ENCODE results near the gene CHCHD6.
"Not testable (repeated sequence)": the region's sequence is repeated elsewhere in the genome, so short reads cannot be mapped to it uniquely, and the experiment has no call there.

Gene CHCHD6

GRCh38 chr3:126801312-126801711, 97.3 kb downstream of the CHCHD6 start:
- Mint-ChIP-seq H3K9me3 (peaks cover 5 to 15% of the 10 kb centered on the region in 2 donors), H3K36me3 (peaks cover 23 to 33% of the 10 kb centered on the region in 2 donors)
- H3K4me1 Mint-ChIP-seq; H3K27ac Mint-ChIP-seq; H3K27me3 Mint-ChIP-seq; ATAC-seq (replicated peaks); DNase-seq; H3K4me3 Mint-ChIP-seq: not testable (repeated sequence)

GRCh38 chr3:126807795-126808194, 103.8 kb downstream of the CHCHD6 start:
- no peaks in the 10 kb centered on the region for H3K36me3 Mint-ChIP-seq
- H3K27me3 Mint-ChIP-seq = no peaks in the 10 kb centered on the region
- DNase-seq = no peak
- H3K9me3 Mint-ChIP-seq = peaks cover 0 to 3% of the 10 kb centered on the region in 2 donors
- H3K4me1 Mint-ChIP-seq = no peaks in the 10 kb centered on the region
- H3K4me3 Mint-ChIP-seq = no peak overlapping the region
- ATAC-seq (replicated peaks) = no peak
- no peak overlapping the region for H3K27ac Mint-ChIP-seq

GRCh38 chr3:126811530-126811929, 107.5 kb downstream of the CHCHD6 start:
- H3K27me3 Mint-ChIP-seq = no peaks in the 10 kb centered on the region
- H3K4me3 Mint-ChIP-seq = no peak overlapping the region
- ATAC-seq (replicated peaks) = no peak
- H3K9me3 Mint-ChIP-seq = no peaks in the 10 kb centered on the region
- no peak overlapping the region for H3K27ac Mint-ChIP-seq
- no peaks in the 10 kb centered on the region for H3K36me3 Mint-ChIP-seq
- no peaks in the 10 kb centered on the region for H3K4me1 Mint-ChIP-seq
- no peak for DNase-seq

GRCh38 chr3:126816298-126816697, 112.3 kb downstream of the CHCHD6 start:
- Mint-ChIP-seq H3K4me1 (no peaks in the 10 kb centered on the region), H3K36me3 (peaks cover 5 to 8% of the 10 kb centered on the region in 2 donors), H3K4me3 (no peak overlapping the region), H3K27me3 (no peaks in the 10 kb centered on the region), H3K27ac (no peak overlapping the region), H3K9me3 (peaks cover 0 to 3% of the 10 kb centered on the region in 2 donors)
- no peak for ATAC-seq (replicated peaks)
- DNase-seq = no peak

GRCh38 chr3:126816986-126817777, 113.1 kb downstream of the CHCHD6 start:
- no peak for ATAC-seq (replicated peaks)
- no peak overlapping the region for H3K27ac Mint-ChIP-seq
- no peak overlapping the region for H3K4me3 Mint-ChIP-seq

GRCh38 chr3:126817781-126818180, 113.7 kb downstream of the CHCHD6 start:
- Mint-ChIP-seq H3K4me1 (peaks cover 2 to 6% of the 10 kb centered on the region in 2 donors), H3K9me3 (peaks cover 0 to 4% of the 10 kb centered on the region in 2 donors), H3K36me3 (peaks cover 6 to 16% of the 10 kb centered on the region in 2 donors), H3K27ac (no peak overlapping the region), H3K27me3 (no peaks in the 10 kb centered on the region), H3K4me3 (no peak overlapping the region)
- DNase-seq (no peak), ATAC-seq (replicated peaks) (no peak)

More at GRCh38 chr3:126816986-126817777, 113.1 kb downstream of the CHCHD6 start:
- Mint-ChIP-seq H3K36me3 (peaks cover 5 to 16% of the 10 kb centered on the region in 2 donors), H3K4me1 (peaks cover 2 to 6% of the 10 kb centered on the region in 2 donors), H3K9me3 (peaks cover 0 to 4% of the 10 kb centered on the region in 2 donors), H3K27me3 (no peaks in the 10 kb centered on the region)
- no peak for DNase-seq

GRCh38 chr3:126818400-126819095, 114.5 kb downstream of the CHCHD6 start:
- ATAC-seq (replicated peaks) = no peak
- Mint-ChIP-seq H3K9me3 (peaks cover 0 to 4% of the 10 kb centered on the region in 2 donors), H3K27me3 (no peaks in the 10 kb centered on the region), H3K36me3 (peaks cover 8 to 16% of the 10 kb centered on the region in 2 donors), H3K4me1 (peaks cover 2 to 6% of the 10 kb centered on the region in 2 donors), H3K27ac (no peak overlapping the region), H3K4me3 (no peak overlapping the region)
- DNase-seq = no peak

GRCh38 chr3:126826693-126827092, 122.7 kb downstream of the CHCHD6 start:
- ATAC-seq (replicated peaks) = no peak
- Mint-ChIP-seq H3K4me1 (peaks cover 5 to 13% of the 10 kb centered on the region in 2 donors), H3K27ac (no peak overlapping the region), H3K36me3 (peaks cover 8 to 10% of the 10 kb centered on the region in 2 donors), H3K9me3 (peaks cover 0 to 1% of the 10 kb centered on the region in 2 donors), H3K4me3 (no peak overlapping the region), H3K27me3 (no peaks in the 10 kb centered on the region)
- DNase-seq = no peak

GRCh38 chr3:126827121-126827520, 123.1 kb downstream of the CHCHD6 start:
- Mint-ChIP-seq H3K4me3 (no peak overlapping the region), H3K9me3 (no peaks in the 10 kb centered on the region), H3K27me3 (no peaks in the 10 kb centered on the region), H3K27ac (no peak overlapping the region), H3K4me1 (peaks cover 5 to 10% of the 10 kb centered on the region in 2 donors), H3K36me3 (peaks cover 7 to 8% of the 10 kb centered on the region in 2 donors)
- ATAC-seq (replicated peaks) = no peak
- no peak for DNase-seq

GRCh38 chr3:126828306-126828705, 124.3 kb downstream of the CHCHD6 start:
- Mint-ChIP-seq H3K27ac (no peak overlapping the region), H3K36me3 (peaks cover 6% of the 10 kb centered on the region in 2 donors), H3K4me1 (peaks cover 7 to 10% of the 10 kb centered on the region in 2 donors), H3K9me3 (no peaks in the 10 kb centered on the region), H3K27me3 (no peaks in the 10 kb centered on the region), H3K4me3 (no peak overlapping the region)
- ATAC-seq (replicated peaks) = no peak
- DNase-seq = no peak

- peaks cover 10 to 12% of the 10 kb centered on the region in 2 donors for H3K36me3 Mint-ChIP-seq
- no peak overlapping the region for H3K27ac Mint-ChIP-seq
- H3K27me3 Mint-ChIP-seq = no peaks in the 10 kb centered on the region
- no peak overlapping the region for H3K4me3 Mint-ChIP-seq
- peaks cover 7 to 10% of the 10 kb centered on the region in 2 donors for H3K4me1 Mint-ChIP-seq
- no peak for DNase-seq
- ATAC-seq (replicated peaks) = no peak
- no peaks in the 10 kb centered on the region for H3K9me3 Mint-ChIP-seq
Measured at GRCh38 chr3:126832933-126833332, 128.9 kb downstream of the CHCHD6 start.

GRCh38 chr3:126834596-126835471, 130.8 kb downstream of the CHCHD6 start:
- ATAC-seq (replicated peaks) (no peak), DNase-seq (no peak)
- no peak overlapping the region for H3K27ac Mint-ChIP-seq
- H3K27me3 Mint-ChIP-seq = no peaks in the 10 kb centered on the region
- peaks cover 10 to 16% of the 10 kb centered on the region in 2 donors for H3K36me3 Mint-ChIP-seq
- H3K4me1 Mint-ChIP-seq = peaks cover 0 to 2% of the 10 kb centered on the region in 2 donors
- no peaks in the 10 kb centered on the region for H3K9me3 Mint-ChIP-seq
- no peak overlapping the region for H3K4me3 Mint-ChIP-seq

GRCh38 chr3:126835472-126836219, 131.6 kb downstream of the CHCHD6 start:
- Mint-ChIP-seq H3K9me3 (no peaks in the 10 kb centered on the region), H3K4me1 (peaks cover 0 to 2% of the 10 kb centered on the region in 2 donors), H3K27ac (no peak overlapping the region), H3K36me3 (peaks cover 10 to 16% of the 10 kb centered on the region in 2 donors), H3K27me3 (no peaks in the 10 kb centered on the region), H3K4me3 (no peak overlapping the region)
- DNase-seq (no peak), ATAC-seq (replicated peaks) (no peak)

Data from stimulated activated naive B cell treated with anti-CD40 and anti-IgM and Interleukin-4, amounts not matched to agents 10 μg/mL and 1 μg/mL and 100 μg/mL, for 72 hours (primary cell).